Measurements from ENCODE around the gene SLIT3.

The SLIT3 gene

DNA sequence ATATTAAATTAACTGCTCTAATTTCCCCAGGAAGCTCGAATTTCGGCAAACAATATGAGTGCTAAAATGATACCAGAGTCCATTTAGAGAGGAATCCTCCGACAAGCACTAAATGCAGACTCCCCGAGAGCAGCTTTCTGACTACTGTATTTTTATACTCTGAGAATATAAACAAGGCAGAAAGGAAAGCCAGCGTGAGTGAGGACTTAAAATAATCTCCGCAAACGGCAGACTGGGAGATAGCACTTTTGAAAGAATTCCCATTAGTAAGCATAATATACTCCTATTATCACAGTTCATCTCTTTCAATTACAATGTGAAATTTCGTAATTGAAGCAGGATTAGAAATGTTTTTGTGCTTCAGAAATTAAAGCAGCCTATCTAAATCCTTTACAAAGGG, 452.4 kb downstream of the SLIT3 start:
- DNase-seq, result no peak

DNA sequence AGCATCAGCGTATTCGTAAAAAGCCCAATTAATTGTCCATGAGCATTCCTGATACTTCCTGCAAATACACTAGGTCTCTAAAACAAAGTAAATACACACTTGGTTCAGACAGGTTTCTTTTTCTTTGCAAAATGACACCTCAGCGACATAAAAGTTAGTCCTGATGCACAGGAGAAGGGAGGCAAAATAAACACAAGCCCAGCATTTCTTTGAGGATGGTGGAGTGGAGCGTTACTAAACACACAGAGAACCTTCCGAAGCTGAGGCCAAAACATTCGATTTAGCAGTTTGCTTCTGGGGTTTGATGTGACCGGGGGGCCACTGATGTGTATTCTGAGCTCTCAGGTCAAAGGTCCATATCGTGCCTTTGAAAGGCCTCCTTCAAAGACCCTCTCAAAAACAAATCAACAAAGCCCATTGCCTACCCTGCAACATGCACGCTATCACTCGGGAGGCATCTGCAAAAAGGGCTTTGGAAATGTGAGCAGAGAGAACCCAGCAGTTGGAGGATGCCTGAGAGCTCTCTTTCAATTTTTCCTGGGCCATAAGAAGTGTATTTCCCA, 453.3 kb downstream of the SLIT3 start:
- no peak for DNase-seq

DNA sequence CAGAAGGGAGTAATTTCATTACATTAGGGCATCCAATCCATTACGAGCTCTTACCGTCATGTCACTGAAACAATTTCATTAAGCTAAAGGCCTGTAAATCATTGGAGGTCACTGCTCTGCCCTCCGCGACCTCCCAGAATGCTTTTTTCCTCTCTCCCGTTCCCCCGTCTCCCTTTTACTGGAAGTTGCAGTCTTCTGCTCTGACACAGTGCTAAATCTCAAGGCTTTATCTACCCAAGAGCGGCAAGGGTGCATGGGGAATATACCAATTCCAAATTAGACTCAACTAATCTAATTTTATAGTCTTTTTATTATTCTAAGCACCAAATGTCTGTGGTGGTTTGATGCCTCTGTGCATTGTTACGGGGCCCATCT, 456.0 kb downstream of the SLIT3 start:
- no peak for DNase-seq

DNA sequence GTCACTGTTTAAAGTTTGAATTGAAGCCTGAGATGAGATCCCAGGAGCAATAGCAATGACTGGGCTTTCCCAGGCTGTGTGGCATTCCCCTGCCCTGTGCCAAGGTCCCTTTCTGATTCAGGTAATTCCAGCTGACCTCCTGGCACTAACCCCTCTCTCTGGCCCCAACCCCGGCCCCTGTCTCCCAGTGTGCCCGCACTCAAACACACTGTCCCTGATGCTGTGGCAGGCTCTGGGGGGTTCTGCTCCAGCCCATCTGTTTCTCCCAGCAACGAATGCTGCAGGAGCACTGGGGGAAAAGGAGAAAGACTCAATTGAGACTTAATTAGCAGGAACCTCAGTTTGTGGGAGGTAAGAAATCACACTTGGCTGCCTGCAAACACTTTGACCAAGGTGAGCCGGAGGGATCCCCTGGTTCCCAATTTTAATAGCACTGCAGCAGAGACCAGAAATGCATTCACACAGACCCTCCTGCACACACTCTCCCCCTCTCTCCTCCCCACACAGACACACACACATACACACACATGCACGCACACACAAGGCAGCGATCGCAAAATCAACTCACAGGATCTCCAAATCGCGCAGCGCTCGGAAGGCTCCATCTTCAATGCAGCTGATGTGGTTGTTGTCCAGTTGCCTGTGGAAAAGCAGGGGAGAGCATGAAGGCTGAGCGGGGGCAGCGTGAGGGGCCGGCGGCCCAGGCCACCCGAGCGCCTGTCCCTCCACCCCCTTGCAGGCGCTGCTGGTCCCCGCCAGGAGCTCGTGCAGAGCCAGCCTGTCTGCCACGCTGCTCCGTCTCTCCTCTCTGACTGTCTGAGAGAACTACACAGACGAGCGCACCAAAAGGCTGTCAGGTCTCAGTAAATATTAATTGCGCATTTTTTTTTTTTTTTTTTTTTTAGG, 456.7 kb downstream of the SLIT3 start:
- DNase-seq, result no peak

DNA sequence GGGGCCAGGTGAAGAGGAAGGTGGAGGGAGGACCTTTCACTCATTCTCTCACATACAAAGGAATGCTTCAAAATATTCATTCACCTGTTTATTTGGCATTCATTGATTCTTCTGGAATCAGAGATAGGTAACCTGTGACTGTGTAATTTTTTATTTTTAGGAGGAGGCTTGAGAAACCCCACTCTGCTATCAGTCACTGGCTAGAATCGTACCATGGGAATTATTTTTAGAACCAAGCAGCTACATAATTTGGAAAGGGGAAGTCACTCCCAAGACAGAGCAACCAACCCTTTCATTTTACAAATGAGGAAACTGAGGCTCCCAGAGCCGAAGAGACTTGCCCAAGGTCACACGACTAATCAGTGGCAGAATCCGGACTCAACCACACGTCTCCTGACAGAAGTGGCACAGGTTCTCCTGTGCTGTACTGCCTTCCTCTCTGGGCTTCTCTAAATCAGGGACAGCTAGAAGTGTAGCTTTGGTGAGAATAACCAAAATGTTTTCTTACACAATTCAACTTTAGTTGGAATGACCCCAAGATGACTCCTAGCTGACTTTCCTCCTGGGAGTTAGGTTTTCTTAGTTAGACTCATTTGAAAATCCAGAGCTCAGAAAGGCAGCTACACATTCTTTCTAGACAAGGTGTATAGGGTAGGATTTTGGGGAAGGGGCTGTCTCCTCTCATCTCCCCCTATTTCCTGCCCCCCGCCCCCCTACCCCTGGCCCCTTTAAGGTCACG, 457.5 kb downstream of the SLIT3 start:
- no peak for DNase-seq

DNA sequence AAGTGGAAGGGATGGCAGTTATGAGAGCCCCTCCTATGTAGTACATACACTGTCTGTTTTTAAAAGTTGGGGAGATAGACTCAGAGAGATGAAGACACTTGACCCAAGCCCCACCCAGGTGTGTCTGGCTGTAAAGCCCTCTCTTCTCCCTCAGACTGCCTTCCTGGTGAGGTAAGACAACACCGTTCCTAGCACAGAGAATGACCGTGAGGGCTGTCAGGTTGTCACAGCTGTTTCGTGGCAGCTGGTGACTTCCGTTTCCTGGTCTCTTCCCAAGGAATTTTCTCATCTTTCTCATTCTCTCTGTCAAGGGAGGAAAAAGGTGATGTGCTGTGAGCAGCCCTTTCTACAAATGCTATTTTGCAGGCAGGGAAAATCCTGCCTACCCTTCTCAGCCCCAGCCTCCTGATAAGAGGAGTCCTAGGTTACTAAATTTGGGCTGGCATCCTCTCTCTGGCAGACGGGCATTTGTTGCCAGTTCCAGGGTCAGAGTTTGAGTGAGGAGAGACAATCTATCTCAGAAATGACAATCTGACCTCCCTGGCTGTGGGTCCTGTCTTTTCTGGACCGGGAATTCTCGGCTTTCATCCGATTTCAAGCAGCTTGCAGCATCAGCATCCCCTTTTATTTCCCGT, 458.3 kb downstream of the SLIT3 start:
- no peak for DNase-seq

DNA sequence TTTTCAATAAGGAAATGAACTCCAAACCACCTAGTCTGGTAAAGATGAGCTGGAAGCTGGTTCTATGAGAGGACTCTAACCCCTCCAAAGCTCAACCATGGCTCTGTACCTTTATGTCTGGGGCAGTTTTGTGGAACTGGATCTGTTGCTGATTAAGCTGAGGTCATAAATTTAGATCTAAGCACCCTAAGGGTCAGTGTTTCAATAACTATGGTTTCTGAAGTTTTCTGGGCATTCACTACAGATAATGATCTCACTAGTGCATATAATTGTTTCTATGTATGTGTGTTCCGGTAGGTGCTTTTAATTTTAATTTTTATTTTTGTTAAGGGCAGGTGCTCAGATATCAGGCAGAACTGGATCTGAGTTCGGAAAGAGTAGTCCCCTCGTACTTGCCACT, 463.1 kb downstream of the SLIT3 start:
- no peak for DNase-seq

DNA sequence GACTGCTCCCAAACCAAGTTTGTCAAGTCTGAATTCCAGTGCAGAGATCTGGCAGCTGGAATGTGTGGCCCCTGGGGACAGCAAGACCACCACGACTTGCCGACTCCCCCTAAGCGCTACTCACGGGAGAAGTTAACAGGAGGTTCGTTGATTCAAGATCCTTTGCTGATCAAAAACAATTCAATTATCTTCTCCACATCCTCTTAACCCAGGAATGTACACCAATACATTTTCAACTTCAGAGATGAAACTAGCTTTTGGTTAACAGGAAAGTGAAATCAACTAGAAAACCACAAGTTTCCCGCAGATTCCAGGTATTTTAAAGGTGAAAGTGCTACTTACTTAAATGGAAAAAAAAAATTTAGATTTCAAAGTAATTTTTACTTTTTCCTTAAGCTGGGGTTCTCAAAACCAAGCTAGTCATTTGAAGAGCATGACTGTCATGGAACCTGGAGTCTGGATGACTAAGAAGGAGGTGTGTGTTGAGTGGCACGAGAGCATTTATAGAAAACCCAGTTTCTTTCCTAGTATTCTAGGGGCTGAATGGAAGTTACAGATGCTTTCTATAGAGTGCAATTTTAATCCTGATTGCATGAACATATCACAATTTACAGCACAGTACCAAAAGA, 464.2 kb downstream of the SLIT3 start:
- no peak for DNase-seq

DNA sequence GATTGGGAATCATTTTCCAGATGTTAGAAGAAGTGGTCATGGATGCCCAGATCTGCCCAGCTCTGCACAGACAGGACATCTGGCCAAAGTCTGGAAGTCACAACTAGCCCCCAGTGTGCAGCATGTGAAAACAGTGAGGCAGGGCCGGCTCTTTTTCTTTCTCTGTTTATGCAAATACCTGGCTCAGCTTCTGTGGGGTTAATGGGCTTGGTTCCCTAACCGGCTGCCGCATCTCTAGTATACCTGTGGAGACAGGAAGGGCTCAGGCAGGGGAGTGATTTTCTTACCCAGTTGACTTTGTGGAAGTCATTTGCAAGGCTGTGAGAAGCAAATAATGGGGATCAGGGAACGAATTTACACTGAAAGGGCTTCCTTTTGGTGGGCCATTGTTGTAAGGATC, 467.0 kb downstream of the SLIT3 start:
- no peak for DNase-seq

DNA sequence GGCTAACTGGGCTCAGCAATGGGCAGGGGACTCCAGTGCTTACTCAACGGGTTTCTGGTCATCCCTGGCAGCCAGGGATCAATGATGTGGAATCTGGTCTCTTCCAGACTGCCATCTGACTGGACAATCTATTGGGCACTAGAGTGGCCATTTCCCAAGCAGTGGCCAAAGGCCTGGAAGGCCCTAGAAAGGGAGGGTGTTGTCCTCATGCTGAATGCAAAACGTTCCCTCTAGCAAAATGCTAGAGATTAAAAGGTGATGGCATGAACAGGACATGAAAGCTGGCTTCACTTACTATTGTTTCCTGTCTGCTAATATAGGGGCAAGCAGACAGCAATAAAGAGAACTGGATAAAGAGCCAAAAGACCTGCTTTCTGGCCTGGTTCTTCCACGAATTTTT, 467.6 kb downstream of the SLIT3 start:
- no peak for DNase-seq

DNA sequence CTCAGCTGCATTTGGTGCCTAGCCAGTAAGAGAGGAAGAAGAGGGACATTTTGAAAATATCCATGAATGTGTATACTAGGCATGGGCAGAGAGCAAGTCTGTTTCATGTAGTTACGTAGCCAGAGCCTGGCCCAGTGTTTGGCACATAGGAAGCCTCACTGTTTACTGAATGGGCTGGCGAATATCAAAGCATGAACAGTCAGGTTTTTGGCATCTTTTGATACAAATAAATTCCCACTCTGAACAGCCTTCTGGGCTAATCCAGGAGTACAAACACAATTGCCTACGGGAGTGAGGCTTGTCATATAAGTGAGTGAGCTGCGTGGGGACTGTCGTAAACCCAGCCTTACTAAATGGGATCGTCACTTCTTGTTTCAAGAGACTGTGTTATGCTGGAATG, 468.6 kb downstream of the SLIT3 start:
- DNase-seq, result no peak

DNA sequence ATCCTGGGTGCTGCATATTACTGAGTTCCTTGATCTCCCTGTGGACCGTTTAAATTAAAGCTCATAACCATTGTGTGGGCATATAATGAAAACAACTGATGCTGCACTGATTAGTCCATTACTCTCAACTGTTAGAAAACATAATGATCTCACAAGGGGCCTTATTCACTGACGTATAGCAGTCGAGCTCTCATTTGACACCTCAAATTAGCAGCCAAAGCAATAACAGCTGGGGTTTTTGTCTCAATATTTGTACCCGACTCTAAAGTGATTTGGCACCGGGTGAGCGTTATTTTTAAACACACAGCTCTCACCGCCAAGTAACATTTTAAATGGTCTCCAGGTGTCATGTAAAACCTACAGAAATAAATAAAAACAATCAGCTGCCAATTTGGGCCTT, 469.6 kb downstream of the SLIT3 start:
- DNase-seq, result no peak

DNA sequence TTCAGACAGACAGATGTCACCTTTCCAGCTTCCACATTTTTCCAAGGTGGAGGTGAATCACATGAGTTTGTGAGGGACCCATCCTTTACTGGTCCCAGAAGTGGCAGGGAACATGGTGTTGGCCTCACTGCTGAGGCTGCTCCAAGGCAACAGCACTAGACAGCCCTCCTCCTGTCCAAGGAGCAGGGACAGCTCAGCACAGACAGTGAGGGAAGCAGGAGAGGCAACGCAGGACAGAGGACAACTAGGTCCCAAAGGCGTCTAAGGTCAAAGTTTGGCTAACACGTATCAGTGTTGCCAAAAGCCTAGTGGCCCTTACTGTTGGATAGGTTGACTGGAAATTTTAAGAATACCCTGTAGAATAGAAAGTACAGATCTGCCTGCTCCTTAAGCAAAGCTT, 470.1 kb downstream of the SLIT3 start:
- DNase-seq, result no peak

DNA sequence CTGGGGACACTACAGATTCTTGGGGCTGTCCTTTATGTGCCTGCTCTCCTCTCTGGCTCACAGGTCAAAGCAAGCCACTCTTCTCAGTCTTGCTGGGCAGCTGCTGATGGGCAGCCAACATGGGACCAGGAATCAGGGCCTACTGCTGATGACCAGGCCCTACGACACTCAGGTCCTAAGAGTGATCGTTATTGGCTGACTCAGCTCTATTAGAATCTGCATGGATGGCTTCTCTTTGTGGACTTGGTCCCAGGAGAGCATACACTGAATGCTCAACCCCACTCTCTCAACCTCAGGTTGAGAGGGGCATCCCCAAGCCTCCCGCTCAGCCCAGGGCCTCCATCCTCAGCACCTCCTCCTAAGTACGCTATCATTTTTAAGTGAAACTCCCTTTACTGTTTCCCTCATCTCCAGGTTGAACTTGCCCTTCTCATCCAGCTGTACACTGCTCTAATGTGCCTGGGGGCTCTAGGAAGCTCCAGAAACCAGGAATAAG, 471.0 kb downstream of the SLIT3 start:
- DNase-seq, result no peak

DNA sequence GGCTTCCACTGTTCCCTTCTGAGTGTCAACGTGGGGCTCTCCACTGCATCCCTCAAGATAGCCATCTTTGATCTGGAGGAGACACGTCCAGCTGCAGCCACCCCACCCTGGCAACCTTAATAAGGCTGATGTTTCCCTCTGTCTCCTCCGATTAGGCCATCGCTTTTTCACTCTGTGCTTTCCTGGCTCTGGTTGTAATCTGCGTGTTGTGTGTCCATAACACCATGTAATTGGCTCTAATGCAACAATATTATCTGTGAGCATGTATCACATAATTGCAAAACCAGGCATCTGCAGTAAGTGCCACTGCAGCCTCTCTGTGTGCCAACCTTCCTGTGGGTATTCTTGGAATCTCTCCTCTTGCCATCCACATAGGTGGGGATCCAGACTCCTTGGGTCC, 471.9 kb downstream of the SLIT3 start:
- DNase-seq, result no peak

DNA sequence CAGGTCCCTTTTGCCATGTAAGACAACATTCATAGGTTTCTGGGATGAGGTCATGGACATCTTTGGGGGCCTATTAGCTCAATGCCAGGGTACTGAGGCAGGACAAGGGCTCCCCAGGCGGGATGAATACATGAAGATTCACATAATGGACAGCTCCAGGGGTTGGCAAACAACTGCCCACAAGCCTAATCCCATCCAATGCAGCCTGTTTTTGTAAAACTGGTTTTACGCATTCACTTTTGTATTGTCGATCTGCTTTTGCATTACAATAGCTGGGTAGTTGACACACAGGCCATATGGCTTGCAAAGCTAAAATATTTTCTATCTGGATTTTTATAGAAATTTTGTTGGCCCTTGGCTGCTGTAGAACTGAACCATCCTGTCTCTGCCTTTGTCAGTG, 473.3 kb downstream of the SLIT3 start:
- DNase-seq, result no peak

DNA sequence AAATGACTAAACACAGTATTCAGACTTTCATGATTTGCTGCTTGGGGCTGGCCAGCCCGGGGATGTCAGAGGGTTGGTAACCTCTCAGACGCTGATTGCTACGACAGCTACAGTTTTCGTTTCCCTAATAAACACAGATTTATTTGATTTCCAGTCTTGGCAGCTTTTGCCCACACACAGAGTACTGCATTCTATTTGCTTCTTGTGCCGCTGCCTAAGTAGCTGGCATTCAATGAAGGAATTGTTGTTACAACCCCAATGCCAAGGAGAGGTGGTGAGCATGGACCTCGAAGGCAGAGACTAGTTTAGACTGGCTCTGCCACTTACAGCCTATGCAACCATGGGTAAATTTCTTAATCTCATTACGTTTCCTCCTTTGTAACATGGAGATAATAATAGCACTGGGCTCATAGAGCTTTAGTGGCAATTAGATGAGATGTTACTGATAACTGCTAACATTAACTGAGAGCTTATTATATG, 474.7 kb downstream of the SLIT3 start:
- no peak for DNase-seq

DNA sequence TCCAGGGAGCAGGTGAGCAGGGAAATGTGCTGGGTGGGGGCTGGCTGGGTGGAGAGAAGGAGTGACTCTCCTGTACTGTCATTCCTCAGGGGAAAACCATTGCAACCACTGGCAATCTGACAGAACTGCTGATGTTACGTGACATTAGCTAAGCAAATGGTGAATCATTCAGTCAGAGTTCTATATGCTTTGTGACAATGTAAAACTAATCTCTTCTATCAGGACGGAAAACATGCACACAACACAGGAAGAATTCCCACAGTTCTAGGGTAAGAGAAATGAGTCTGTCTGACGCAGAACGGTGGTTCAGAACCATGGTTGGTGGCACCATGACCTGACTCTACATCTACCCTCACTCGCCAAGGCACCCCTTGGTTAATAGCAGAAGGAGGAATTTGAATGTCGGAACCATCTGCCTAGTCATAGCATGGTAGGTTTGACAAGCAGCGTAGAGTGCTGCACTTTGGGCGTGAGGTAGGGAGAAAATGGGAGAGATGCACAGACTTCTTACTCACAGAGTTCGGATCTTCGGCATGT, 478.1 kb downstream of the SLIT3 start:
- no peak for DNase-seq

DNA sequence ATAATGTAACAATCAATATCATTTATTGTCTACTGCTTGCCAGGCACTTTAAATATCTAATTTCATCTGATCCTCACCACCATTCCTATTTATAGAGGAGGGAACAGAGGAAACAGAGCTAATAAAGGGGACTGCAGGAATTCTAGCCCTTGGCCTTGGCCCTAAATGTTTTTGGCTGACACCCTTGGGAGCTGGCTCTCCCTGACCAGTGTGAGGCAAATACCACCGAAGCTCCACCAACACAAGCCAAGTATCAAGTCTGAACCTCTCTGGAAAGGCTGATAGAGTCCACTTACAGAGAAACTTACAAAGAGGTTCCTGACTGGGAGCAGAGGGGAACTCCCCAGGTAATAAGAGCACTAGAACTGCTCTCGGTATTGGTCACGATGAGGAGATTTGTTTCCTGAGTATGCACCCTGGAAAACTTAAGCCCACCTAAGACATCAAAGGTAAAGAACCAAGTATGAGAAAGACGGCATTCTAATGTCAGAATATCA, 478.6 kb downstream of the SLIT3 start:
- no peak for DNase-seq

DNA sequence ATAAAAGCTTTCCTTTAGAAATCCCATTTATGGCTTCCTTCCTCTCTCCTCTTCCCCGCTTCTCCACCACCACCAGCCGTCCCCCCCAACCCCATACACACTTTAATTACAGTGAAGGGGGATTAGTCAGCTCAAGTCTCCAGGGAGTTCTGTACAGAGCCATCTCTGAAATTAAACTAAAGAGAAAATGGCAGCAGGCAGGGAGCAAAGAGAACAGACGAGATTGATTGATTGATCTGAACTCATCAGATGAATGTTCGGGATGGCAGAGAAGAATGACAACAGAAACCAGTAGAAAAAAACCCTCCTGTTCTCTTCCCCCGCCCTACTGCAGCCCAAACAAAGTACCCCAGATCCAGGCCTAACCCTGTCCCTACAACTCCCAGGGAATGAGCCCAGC, 480.1 kb downstream of the SLIT3 start:
- no peak for DNase-seq

DNA sequence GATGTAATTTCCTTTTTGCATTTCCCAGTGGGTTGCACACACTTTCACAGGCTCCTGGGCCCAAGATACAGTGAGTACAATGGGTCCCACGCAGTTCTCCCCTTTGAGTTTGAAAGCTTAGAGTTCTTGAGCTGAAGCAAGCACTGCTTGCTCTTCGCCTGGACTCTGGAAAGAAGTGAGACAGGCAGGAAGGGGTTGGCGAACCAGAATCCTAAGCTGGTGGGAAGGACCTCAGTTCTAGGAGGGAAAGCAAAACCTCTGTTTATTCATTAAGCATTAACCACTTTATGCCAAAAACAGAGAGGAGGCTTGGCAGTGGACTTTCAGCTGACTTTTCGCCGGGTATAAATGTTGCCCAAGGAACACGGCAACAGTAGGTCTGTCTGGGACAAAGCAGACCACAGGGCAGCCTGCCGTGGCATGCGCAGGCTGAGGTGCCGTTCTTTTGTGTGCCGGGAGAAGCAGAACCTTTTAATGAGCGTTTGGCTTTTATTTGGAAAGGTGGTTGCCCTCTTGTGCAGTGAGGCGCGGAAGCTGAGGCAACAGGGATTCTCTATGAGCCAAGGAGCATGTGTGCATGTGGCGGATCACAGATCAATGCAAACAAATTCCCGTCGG, 481.8 kb downstream of the SLIT3 start:
- no peak for DNase-seq

DNA sequence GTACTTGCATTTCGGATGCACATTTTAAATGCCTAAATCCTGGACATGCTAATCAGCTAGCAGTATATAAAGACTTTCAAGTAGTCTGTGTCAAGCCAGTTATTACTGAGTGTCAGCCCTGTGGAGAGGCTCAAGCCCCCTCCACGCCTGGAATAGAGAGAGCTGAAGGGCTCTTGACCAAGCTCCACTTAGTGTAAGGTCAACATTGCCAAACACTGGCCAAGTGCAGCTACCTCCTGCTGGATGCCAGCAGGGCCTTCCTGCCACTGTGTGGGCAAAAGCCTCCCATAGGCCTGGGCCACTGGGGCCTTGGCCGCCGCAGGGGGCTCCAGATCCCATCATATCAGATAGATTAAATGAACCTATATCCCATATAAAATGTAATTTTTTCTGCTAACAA, 482.4 kb downstream of the SLIT3 start:
- DNase-seq, result no peak

Data from Kasumi-1 (cell line).